GM12875 (cell line): ENCODE measurements around the gene LSM3.

Experiments used
- H3K4me3 ChIP-seq: one replicate; pipeline ENCODE4 v1.5.1; 2011; ENCODE audit warnings: low read depth, low read length, control low read depth
- CTCF ChIP-seq: IDR thresholded peaks from 2 replicates; pipeline ENCODE4 v1.5.1; 2011; ENCODE audit warnings: low read depth, mild to moderate bottlenecking, control low read depth, inconsistent platforms, low read length, moderate library complexity, borderline replicate concordance; ENCODE audit not compliant: insufficient read depth

LSM3 gene

GRCh38 chr3:14170531-14171159 lies 8.0 kb upstream of the LSM3 start:
- no peak overlapping the region for H3K4me3 ChIP-seq
- no peak for TF ChIP-seq CTCF

GRCh38 chr3:14172496-14172895 lies 6.1 kb upstream of the LSM3 start:
- TF ChIP-seq CTCF, result no peak
- no peak overlapping the region for H3K4me3 ChIP-seq

GRCh38 chr3:14174483-14174882 lies 4.1 kb upstream of the LSM3 start:
- TF ChIP-seq CTCF, result no peak
- H3K4me3 ChIP-seq, result no peak overlapping the region

- no peak for TF ChIP-seq CTCF
- no peak overlapping the region for H3K4me3 ChIP-seq
Measured at GRCh38 chr3:14175383-14176037, 3.1 kb upstream of the LSM3 start.

- TF ChIP-seq CTCF, result no peak
- H3K4me3 ChIP-seq, result peak overlapping the region; percentile 95
Measured at GRCh38 chr3:14177580-14178246, 904 bp upstream of the LSM3 start.

GRCh38 chr3:14179114-14179465 lies 473 bp downstream of the LSM3 start:
- TF ChIP-seq CTCF, result no peak
- peak overlapping the region; percentile 95 for H3K4me3 ChIP-seq

GRCh38 chr3:14179795-14180194 lies 1.2 kb downstream of the LSM3 start:
- H3K4me3 ChIP-seq, result no peak overlapping the region

More at GRCh38 chr3:14179795-14180194, 1.2 kb downstream of the LSM3 start:
- TF ChIP-seq CTCF, result no peak
